Mucosa of descending colon (tissue), 3 donors: ENCODE measurements around the gene CTAGE8. TPM values are rescaled to one million over a fixed set of nuclear protein-coding genes. Genes with fewer than 3 reads are reported as not detected.
"Not testable (repeated sequence)": the region's sequence is repeated elsewhere in the genome, so short reads cannot be mapped to it uniquely, and the experiment has no call there.

Experiments used
- ATAC-seq: fragments of 200-7000 bp; cut with Tn5 transposase; one replicate; pipeline ENCODE4 v1.9.1; 2020; ENCODE audit warnings: mild to moderate bottlenecking, moderate library complexity
- DNase-seq, 3 donors: peaks; one replicate each; pipeline ENCODE4 v3.0.0-alpha.2; 2020
- H3K36me3 ChIP-seq: fragments of 200-600 bp; one replicate; pipeline ENCODE4 v1.8.0; 2021; ENCODE audit warnings: low read depth, mild to moderate bottlenecking
- H3K4me1 ChIP-seq: fragments of 200-600 bp; one replicate; pipeline ENCODE4 v1.8.0; 2021; ENCODE audit warnings: low read depth, mild to moderate bottlenecking
- H3K4me3 ChIP-seq: fragments of 200-600 bp; one replicate; pipeline ENCODE4 v1.8.0; 2021; ENCODE audit warnings: mild to moderate bottlenecking
- H3K9me3 ChIP-seq: fragments of 200-600 bp; one replicate; pipeline ENCODE4 v1.8.0; 2021; ENCODE audit warnings: mild to moderate bottlenecking
- intact Hi-C, 2 donors: fragments of 100-400 bp; cut with DNase I in 1 of 2; cut with micrococcal nuclease in 1 of 2; formaldehyde crosslinking; loops; one replicate each; pipeline versions ENCODE4 v1.11.0 to v1.11.1; 2022; cut with DNase I, micrococcal nuclease
- long read RNA-seq, 2 donors: library from polyadenylated mRNA; unstranded; transcript quantifications; one replicate each; pipeline ENCODE4 v2.0.0, GENCODE V29; 2019 to 2021
- total RNA-seq, 3 donors: library from RNA; stranded (reverse); fragmentation: NEBNext Ultra II Directional in 2 of 3; extraction: Animal tissue kit (Norgen Biotek cat#: 25700) in 2 of 3; gene quantifications; one replicate each; pipeline versions ENCODE4 v1.2.1 to v1.2.4, GENCODE V29; 2021 to 2023
- donor health status: DM: no; HTN: no; CAD: no; lungs with moderate emphysema.
- donor health status: DM: no; HTN: no; CAD: no.
- donor health status: DM: no; HTN: yes; CAD: no.

The CTAGE8 gene
- total RNA-seq = 10 to 100 TPM in 1 of 3 donors, 1 to 10 TPM in 2; 1.7 to 13.8 (median 4.0) TPM
- long read RNA-seq, donor 1 = 0 reads
- long read RNA-seq, donor 2, partial matches to known transcripts = 0 of 1 reads
- long read RNA-seq, donor 2, other reads (novel, unspliced or antisense) = 0 of 1 reads

GRCh38 chr7:144269188-144269587 is at the start of gene CTAGE8:
Gene CTAGE8 (minus strand): TSS chr7:144269288. CDS start chr7:144269250, 38 bp downstream.
- H3K4me1 ChIP-seq, H3K36me3 ChIP-seq, H3K9me3 ChIP-seq, ATAC-seq, H3K4me3 ChIP-seq, DNase-seq, intact Hi-C loops: not testable (repeated sequence)

GRCh38 chr7:144317537-144317936 is 48.4 kb upstream of the CTAGE8 start:
- DNase-seq, H3K4me1 ChIP-seq, intact Hi-C loops, H3K4me3 ChIP-seq, ATAC-seq, H3K36me3 ChIP-seq, H3K9me3 ChIP-seq: not testable (repeated sequence)

- H3K36me3 ChIP-seq = not testable (repeated sequence)
Measured at GRCh38 chr7:144311872-144312469, 42.9 kb upstream of the CTAGE8 start, which contains the start of gene OR2A1. Gene OR2A1 (plus strand): TSS chr7:144312419. CDS start chr7:144318125, 5,706 bp downstream.

GRCh38 chr7:144311218-144311617 is 42.1 kb upstream of the CTAGE8 start:
- H3K36me3 ChIP-seq, intact Hi-C loops, DNase-seq, H3K4me3 ChIP-seq, H3K4me1 ChIP-seq, H3K9me3 ChIP-seq, ATAC-seq: not testable (repeated sequence)

More at GRCh38 chr7:144311872-144312469, 42.9 kb upstream of the CTAGE8 start, which contains the start of gene OR2A1:
- H3K4me1 ChIP-seq, ATAC-seq, intact Hi-C loops, H3K4me3 ChIP-seq, H3K9me3 ChIP-seq, DNase-seq: not testable (repeated sequence)

- H3K36me3 ChIP-seq, H3K9me3 ChIP-seq, H3K4me3 ChIP-seq, ATAC-seq, DNase-seq, H3K4me1 ChIP-seq, intact Hi-C loops: not testable (repeated sequence)
Measured at GRCh38 chr7:144309702-144310101, 40.6 kb upstream of the CTAGE8 start.

- ATAC-seq, DNase-seq, H3K9me3 ChIP-seq, H3K4me1 ChIP-seq, intact Hi-C loops, H3K36me3 ChIP-seq, H3K4me3 ChIP-seq: not testable (repeated sequence)
Measured at GRCh38 chr7:144305156-144305555, 36.1 kb upstream of the CTAGE8 start.

GRCh38 chr7:144303607-144304006 is 34.5 kb upstream of the CTAGE8 start:
- not testable (repeated sequence) for ATAC-seq, H3K4me3 ChIP-seq

GRCh38 chr7:144302578-144303303 is 33.7 kb upstream of the CTAGE8 start:
- H3K36me3 ChIP-seq, H3K4me1 ChIP-seq, H3K4me3 ChIP-seq, DNase-seq, intact Hi-C loops, H3K9me3 ChIP-seq, ATAC-seq: not testable (repeated sequence)

More at GRCh38 chr7:144303607-144304006, 34.5 kb upstream of the CTAGE8 start:
- H3K9me3 ChIP-seq, H3K4me1 ChIP-seq, DNase-seq, intact Hi-C loops, H3K36me3 ChIP-seq: not testable (repeated sequence)

GRCh38 chr7:144293794-144294499 is 24.9 kb upstream of the CTAGE8 start:
- H3K36me3 ChIP-seq, DNase-seq, intact Hi-C loops: not testable (repeated sequence)

GRCh38 chr7:144292384-144293161 is 23.5 kb upstream of the CTAGE8 start:
- H3K9me3 ChIP-seq, intact Hi-C loops, H3K4me3 ChIP-seq, H3K36me3 ChIP-seq, ATAC-seq, H3K4me1 ChIP-seq: not testable (repeated sequence)
- peak in 1 of 3 donors; percentile 8 for DNase-seq

More at GRCh38 chr7:144293794-144294499, 24.9 kb upstream of the CTAGE8 start:
- ATAC-seq = peak; percentile 98
- not testable (repeated sequence) for H3K9me3 ChIP-seq, H3K4me1 ChIP-seq, H3K4me3 ChIP-seq

GRCh38 chr7:144291607-144292006 is 22.5 kb upstream of the CTAGE8 start:
- H3K4me1 ChIP-seq, H3K36me3 ChIP-seq, ATAC-seq, H3K9me3 ChIP-seq, H3K4me3 ChIP-seq, intact Hi-C loops, DNase-seq: not testable (repeated sequence)

GRCh38 chr7:144287171-144287784 is 18.2 kb upstream of the CTAGE8 start:
- H3K4me1 ChIP-seq, H3K4me3 ChIP-seq, DNase-seq, intact Hi-C loops, H3K36me3 ChIP-seq, H3K9me3 ChIP-seq: not testable (repeated sequence)
- ATAC-seq = peak; percentile 8

GRCh38 chr7:144283716-144284115 is 14.6 kb upstream of the CTAGE8 start:
- ATAC-seq = peak; percentile 8
- H3K4me3 ChIP-seq, DNase-seq, intact Hi-C loops, H3K4me1 ChIP-seq, H3K36me3 ChIP-seq, H3K9me3 ChIP-seq: not testable (repeated sequence)
